ENCODE data around the gene ANKRD65.
"Not testable (repeated sequence)": the region's sequence is repeated elsewhere in the genome, so short reads cannot be mapped to it uniquely, and the experiment has no call there.

The ANKRD65 gene

DNA sequence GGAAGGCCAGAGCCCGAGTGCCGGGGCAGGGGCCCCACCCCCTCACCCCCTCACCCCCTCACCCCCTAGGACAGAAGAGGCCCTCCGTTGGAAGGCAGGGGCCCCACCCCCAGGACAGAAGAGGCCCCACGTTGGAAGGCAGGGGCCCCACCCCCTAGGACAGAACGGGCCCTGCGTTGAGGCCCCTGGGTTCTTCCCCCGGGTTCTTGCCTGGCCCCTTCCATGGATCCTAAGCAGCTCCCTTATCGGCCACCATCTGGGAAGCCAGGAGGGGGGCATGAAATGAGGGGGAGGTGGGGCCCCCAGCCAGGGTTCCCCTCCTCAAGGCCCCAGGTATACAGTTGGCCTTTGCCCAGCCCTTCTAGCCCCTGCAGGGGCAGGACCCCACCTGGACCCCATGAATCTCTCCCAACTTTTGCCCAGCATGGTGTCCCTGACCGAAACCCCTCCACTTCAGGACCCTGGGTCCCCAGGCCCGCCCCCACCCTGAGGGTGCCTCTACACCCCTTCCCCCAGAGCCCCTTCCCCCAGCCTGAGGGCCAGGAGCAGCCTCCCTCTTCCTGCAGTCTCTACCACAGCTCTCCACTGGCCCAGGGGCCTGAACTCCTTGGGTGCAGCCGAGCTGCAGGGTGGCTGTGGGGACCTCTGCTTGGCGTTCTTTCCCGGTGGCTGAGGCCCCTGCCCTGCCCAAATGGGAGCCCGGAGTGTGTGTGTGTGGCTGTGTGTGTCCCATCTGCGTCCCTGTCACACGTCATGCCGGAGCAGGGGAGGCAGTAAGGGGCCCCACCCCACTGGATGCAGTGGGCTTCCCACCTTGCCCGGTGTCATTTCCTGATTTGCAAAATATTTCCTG lies 10.1 kb upstream of the ANKRD65 start:
- DNase-seq (ENCODE audit: low read depth in 2 of 2) = no peak

DNA sequence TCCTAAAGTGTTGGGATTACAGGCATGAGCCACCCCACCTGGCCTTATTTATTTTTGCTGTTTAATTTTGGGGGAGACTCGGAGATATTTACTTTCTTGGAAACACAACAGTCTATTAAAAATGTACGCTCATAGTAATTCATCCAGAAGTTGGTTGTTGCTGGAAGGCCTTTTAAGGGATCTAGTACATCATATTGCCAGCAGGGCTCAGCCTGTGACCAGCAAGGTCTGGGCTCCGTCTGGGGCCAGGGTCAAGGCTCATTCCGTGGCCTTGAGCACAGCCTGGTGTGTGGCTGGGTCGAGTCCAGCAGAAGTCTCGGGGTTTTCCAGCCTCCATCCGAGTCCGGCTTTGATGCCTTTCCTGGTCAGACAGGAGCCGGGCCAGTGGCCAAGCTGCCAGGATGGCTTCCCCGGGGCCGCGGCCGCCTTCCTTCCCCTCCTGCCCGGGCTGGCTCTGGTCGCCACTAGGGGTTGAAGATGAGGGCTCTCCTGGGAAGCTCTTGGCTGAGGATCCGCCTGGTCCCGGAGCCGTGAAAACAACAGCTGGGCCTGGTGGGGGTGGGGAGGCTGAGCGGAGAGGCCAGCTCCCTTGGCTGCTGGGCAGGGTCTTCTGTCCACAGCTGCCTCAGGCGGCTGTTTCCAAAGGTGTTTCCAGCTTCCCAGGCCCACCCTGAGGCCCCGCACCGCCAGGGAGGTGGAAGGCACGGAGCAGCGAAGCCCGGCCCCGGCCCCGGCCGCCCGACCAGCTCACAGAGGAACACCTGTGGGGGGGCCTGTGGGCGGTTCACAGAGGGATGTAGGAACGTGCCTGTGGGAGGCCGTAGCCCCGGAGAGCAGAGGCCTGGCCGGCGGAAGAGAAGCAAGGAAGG lies 9.3 kb upstream of the ANKRD65 start:
- no peak for DNase-seq (ENCODE audit: low read depth in 2 of 2)

DNA sequence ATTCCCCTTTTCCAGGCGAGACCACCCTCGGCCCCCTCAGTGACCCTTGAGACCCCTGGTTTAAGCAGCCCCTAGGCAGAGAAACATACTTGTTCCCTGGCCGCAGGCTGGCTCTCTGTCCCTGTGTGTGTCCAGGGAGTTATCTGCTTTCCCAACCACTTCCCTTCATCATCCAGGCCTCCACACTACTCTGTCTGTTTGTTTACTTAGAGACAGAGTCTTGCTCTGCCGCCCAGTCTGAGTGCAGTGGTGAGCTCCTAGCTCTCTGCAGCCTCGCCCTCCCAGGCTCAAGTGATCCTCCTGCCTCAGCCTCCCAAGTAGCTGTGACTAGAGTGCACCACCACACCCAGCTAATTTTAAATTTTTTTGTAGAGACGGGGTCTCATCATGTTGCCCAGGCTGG lies 8.6 kb upstream of the ANKRD65 start:
- no peak for DNase-seq (ENCODE audit: low read depth in 2 of 2)

DNA sequence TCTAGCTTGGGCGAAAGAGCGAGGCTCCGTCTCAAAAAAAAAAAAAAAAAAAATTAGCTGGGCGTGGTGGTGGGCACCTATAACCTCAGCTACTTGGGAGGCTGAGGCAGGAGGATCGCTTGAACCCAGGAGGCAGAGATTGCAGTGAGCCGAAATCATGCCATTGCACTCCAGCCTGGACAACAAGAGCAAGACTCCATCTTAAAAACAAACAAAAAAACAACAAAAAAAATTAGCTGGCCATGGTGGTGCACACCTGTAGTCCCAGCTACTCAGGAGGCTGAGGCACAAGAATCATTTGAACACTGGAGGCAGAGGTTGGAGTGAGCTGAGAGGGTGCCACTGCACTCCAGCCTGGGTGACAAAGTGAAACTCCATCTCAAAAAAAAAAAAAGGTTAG lies 7.9 kb upstream of the ANKRD65 start:
- not testable (repeated sequence) for DNase-seq (ENCODE audit: low read depth in 2 of 2)

DNA sequence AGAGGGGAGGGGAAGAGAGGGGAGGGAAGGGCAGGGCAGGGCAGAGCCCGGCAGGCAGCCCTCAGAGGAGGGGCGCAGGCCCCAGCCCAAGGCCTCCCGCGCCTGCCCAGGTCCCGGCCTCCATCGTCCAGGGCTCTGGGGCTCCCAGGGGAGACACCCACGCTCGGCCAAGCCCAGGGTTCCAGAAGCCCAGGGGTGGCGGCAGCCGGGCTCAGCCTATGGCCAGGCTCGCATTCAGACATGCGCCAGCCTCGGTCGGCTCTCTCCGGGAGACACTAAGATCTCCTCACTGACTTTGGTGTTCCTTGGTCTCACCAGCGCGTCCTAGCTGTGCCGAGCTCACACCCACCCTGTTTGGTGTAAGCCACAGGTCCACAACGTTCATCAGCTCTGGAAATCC lies 7.1 kb upstream of the ANKRD65 start:
- no peak for DNase-seq (ENCODE audit: low read depth in 2 of 2)

DNA sequence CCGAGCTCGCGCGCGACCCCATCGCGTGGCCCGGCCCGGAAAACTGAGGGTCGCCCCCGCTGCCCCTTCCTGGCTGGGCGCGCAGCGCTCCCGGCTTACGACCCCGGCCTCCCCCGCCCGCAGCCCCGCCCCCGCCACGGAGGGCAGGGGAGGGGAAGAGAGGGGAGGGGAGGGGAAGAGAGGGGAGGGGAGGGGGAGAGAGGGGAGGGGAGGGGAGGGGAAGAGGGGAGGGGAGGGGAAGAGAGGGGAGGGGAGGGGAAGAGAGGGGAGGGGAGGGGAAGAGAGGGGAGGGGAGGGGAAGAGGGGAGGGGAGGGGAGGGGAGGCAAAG lies 6.7 kb upstream of the ANKRD65 start:
- no peak for DNase-seq (ENCODE audit: low read depth in 2 of 2)

DNA sequence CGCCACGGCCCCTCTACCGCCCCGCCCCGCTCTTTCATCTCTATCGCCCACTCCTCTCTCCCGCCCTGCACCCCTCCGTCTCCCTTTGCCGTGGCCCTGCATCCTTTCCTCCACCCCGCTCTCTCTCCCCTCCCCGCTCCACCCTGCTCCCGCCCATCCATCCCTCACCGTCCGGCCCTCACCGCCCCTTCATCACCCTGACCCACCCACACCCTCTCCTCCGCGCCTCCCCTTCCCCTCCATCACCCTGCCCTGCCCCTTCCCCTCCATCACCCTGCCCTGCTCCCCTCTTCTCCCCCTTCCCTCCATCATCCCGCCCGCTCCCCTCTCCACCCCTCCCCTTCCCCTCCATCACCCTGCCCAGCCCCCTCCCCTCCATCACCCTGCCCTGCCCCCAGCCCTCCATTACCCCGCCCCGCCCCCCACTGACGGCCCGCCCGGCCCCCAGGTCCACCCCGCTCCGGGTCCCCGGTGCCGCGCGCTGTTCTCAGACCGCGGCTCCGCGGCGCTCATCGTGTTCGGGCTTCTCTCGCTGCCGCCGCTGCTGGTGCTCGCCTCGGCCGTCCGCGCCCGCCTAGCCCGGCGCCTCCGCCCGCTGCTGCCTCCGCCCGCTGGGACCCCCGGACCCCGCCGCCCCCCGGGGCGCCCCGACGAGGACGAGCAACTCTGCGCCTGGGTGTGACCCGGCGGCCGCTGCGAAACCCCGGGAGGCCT lies 6.2 kb upstream of the ANKRD65 start:
- no peak for DNase-seq (ENCODE audit: low read depth in 2 of 2)

DNA sequence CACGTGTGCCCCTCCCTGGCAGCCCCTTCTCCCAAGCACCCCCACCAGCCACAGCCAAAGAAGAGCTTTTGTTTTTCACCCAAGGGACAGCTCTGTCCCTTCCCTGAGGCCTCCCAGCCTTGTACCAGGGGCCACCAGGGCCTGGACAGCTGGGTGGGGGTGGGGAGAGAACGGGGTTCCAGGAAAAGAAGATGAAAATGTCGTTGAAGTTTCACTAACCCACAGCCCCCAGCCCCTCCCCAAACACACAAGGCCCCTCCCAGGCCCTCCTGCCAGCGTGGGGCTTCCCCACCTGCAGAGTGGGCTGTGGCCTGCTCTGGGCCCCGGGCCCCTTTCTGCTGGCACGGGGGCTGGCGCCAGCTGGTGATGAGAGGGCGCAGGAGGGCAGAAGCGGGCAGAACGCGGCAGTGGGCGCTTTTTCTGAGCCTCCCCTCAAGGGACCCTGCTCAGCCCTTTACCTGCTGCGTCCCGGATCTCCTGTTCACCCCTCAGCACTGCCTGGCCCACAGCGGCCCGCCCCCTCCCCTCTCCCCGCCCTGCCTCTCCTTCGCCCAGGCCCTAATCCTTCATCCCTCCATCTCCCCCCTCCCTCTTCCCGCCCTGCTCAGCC lies 5.5 kb upstream of the ANKRD65 start:
- DNase-seq (ENCODE audit: low read depth in 2 of 2) = no peak

DNA sequence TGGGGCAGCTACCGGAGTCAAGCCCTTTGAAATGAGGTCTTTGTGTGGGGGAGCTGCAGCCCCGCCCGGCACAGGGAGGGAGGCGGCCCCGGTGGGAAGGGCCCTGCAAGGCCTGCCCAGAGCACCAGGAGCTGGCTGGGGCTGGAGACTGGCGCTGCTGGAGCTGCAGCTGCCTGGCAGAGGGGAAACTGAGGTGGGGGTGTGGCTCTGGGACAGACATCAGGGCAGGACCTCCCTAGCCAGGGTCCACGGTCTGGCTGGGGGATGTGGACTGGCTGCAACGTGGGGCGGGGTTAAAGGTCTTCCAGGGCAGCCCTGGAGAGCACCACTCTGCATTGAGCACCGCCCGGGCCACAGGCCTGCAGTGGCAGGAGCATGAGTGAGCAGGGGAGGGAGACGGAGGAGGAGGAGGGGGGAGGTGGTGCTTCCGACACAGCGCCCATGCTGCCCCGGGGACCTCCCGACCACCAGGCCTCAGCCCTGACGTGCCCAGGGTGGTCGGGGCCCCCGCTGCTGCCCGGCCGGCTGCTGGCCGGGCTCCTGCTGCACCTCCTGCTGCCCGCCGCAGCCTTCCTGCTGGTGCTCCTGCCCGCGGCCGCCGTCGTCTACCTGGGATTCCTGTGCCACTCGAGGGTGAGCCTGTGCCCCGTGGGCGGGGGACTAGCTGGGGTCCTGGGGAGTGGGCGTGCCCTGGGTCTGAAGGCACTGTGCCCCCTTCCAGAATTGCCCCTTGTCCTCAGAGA lies 4.8 kb upstream of the ANKRD65 start:
- DNase-seq (ENCODE audit: low read depth in 2 of 2) = no peak

DNA sequence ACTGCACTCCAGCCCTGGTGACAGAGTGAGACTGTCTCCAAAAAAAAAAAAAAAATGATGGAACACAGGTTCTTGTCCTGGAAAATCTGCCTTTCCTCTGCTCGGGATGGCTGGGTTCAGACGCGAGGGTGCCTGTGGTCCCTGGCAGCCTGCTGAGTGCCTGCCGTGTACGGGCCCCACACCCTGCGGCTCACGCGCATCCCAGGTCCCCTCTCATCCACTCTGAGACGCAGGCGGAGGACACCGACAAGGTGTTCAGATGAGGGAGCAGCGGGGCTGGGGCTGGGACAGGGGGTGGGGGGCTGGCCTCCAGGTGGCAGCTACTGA lies 4.3 kb upstream of the ANKRD65 start:
- no peak for DNase-seq (ENCODE audit: low read depth in 2 of 2)

DNA sequence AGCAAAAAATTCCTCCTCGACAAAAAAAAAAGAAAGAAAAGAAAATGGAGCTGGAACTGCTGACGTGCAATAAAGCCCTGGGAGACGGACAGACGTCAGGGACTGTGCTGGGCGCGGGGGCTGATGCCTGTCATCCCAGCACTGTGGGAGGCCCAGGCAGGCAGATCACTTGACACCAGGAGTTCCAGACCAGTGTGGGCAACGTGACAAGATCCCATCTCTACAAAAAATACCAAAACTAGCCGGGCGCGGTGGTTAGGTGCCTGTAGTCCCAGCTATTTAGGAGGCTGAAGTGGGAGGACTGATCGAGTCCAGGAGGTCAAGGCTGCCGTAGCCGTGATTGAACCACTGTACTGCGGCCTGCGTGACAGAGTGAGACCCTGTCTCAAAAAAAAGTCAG lies 3.6 kb upstream of the ANKRD65 start:
- DNase-seq (ENCODE audit: low read depth in 2 of 2) = no peak

DNA sequence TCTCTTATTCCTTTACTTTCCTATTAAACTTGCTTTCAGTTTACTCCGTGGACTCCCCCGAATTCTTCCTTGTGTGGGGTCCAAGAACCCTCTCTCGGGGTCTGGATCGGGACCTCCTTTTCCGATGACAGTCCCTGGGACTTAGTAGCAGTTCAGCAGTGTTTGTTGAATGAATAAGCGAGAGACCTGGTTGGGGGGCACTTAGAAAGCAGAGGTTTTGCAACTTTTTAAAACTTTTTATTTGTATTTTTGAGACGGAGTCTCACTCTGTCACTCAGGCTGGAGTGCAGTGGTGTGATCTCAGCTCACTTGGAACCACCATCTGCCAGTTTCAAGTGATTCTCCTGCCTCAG lies 2.1 kb upstream of the ANKRD65 start:
- DNase-seq (ENCODE audit: low read depth in 2 of 2) = no peak

DNA sequence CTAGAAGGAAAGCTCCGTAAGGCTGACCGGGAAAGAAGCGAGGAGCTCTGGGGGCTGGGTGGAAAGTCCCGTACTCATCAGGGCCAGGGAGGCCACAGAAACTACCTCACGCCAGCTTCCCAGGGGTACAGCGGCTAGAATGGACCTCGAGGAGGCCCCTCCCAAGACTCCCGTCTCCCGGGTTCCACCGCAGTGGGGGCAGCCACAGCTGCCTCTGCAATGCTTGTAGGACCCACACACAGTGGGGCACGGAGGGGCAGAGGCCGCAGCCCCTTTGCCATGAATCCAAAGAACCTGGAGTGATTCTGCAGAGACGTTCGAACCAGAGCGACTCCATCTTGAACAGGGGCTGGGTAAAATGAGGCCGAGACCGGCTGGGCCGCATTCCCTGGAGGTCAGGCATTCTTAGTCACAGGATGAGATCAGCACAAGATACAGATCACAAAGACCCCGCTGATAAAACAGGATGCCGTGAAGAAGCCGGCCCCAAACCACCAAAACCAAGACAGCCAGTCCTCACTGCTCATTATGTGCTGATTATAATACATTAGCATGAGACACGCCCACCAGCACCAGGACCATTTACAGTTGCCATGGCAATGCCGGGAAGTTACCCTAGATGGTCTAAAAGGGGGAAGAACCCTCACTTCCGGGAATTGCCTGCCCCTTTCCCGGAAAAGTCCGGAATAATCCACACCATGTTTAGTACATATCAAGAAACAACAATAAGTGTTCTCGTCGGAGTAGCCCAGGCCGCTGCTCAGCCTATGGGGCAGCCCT lies 1.6 kb upstream of the ANKRD65 start:
- DNase-seq (ENCODE audit: low read depth in 2 of 2) = no peak

DNA sequence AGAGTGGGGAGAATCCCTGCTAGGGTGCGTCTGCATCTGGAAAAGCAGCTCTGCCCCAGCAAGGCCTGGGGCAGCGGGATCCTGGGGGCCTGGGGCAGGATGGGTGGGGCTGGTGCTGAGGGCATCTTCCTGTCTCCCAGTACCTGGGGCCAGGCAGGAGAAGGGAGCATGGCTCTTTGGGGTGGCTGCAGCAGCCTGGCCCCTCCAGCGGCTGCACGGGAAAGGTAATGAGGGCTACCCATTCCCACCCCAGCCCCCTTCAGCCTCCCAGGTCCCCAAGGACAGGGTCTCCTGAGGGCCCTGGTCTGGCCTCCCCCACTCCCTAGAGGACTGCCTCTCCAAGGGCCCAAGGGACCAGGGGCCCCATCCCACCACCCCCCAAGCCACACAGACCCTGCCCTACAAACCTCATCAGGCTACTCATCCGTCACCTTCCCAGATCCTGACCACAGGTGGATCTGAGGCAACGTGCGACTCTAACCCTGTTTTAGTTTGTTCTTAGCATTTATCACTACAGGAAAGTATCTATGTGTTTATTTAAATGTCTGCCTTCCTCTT lies 910 bp upstream of the ANKRD65 start:
- DNase-seq (ENCODE audit: low read depth in 2 of 2) = no peak

DNA sequence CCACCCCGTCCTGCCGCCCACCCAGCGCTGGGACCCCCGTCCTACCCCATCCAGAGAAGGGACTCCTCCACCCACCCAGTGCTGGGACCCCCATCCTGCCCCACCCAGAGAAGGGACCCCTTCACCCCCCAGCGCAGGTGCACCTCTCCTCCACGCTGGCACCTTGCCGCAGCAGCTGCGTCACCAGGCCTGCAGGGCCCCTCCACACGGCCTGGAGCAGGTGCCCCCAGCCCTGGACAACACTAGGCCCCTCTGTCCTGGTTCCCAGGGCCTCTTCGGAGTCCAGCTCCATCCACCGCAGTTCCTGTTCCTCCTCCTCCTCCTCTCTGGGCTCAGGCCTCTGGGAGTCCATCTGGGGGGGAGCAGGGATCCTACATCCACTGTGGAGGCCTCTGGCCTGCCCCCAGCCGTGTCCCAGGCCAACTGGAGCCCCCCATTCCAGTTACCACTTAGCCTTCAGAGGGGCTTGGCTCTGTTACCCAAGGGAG lies 378 bp downstream of the ANKRD65 start:
- DNase-seq (ENCODE audit: low read depth in 2 of 2) = no peak

DNA sequence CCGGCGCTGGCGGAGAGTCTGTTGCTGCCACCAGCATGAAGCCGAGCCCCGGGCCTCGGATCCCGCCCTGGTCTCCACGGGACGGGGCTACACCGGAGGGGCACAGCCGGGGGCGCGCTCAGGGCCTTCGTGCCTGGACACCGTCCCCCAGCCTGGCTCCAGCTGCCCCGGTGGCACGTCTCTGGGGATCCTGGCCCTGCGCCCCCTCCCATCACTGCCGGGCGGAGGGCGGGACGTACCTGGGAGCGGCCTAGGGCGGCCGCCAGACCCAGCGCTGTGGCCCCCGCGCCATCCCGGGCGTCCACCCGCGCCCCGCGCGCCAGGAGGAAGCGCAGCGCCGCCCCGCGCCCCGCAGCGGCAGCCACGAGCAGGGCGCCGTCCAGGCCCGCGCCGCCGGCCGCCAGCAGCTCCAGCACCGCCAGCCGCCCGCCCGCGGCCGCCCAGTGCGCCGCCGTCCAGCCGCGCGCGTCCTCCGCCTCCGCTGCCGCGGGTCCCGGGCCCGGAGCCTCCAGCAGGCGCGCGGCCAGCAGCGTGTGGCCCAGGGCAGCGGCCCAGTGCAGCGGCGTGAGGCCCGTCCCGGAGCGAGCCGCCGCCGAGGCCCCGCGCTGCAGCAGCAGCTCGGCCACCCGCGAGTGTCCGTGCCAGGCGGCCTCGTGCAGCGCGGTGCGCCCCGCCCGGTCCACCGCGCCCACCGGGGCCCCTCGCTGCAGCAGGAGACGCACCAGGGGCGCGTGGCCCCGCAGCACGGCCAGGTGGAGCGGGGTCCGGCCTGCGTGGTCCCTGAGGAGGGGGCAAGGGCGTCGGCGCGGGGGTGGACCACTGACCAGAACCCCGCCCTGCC lies 1.0 kb downstream of the ANKRD65 start:
- DNase-seq (ENCODE audit: low read depth in 2 of 2) = no peak

DNA sequence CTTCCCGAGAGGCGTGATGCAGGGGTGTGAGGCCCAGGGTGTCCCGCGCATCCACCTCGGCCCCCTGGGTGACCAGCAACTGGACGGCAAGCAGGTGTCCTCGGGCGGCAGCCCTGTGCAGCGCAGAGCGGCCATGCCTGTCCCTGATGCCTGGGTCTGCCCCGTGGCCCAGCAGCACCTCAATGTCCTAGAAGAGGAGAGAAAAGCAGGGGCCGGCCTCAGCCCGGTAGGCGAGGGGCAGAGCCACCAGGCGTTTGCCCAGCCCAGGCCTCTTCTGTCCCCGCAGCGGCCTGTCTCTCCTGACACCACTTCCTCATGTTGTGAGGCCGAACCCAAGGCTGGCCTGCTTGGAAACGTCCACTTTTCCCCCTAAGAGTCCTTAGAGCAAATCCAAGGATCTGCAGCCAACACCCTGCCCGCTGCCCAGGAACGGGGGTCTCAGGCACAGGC lies 1.7 kb downstream of the ANKRD65 start:
- no peak for DNase-seq (ENCODE audit: low read depth in 2 of 2)

DNA sequence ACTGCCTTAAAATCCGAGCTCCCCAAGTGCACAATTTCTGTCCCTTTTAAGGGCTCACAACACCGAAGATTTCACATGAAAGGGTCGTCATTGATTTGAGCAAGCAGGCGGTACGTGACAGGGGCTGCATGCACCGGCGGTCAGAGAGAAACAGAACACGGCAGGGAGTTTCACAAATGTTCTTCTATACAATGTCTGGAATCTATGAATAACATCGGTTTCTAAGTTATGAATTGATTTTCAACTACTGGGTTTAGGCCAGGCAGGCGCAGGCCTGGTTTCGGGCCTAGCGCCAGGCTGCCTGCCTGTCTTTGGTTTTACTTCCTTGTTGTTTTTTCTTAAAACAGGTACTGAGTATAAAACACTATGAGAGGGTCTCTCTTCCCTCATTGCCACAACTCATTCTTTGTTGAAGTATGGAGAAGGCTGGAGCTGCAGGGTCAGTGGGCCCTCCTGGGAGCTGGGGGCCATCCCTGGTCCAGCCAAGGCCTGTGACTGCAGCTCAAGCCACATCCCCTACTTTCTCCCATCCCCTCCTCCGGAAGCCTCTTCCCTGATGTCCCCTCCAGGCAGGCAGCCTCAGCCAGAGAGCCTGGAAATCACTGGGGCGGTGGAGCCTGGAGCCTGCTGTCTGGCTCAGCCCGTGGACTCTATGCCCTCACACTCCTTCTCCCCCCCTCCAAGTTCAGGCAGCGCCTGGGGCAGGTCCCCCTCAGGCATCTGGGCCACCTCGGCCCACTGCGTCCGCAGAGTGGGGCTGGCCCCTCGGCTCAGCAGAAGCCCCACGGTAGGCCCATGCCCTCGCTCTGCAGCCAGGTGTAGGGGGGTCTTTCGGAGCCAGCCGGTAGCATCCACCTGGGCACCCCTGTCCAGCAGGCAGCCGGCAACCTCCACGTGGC lies 2.4 kb downstream of the ANKRD65 start:
- DNase-seq (ENCODE audit: low read depth in 2 of 2) = no peak
